Kidney capillary endothelial cell (primary cell): Measurements from ENCODE around the gene PI4KB.
"Not testable (repeated sequence)": the region's sequence is repeated elsewhere in the genome, so short reads cannot be mapped to it uniquely, and the experiment has no call there.

Source experiments
- DNase-seq: peaks from one replicate; pipeline ENCODE4 v3.0.0-alpha.2; 2018; ENCODE audit warnings: low spot score

Gene PI4KB

DNA sequence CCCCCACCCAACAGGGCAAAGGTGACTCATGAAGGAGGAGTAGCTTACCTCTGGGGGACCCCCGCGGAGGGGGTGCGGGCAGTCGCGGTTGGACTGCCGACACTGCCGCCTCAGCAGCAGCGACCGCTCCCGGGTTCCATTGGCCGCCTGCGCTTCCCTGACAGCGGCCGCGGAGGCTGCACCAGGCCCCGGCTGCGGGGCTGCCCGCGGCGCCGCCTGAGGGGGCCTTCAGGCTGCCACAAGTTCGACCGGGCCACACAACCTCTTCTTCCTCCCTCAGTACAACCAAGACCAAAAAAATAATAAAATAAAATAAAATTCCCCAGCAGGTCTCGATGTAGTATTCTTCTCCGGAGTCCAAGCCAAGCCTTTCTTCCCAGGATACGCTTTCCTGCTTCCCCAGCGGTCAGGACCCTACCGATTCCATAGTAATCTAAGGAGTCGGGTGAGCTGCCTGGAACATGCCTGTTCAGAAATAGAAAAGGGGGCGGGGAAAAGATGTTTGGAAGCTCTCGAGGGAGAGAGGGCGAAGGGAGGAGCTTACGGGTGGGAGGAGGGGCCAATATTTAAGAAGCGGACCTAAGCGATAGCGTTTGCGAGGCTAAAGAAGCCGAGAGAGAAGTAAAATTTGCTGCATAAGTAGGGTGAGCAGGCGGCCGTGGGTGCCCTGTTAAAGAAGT is at the start of gene PI4KB:
PI4KB (minus strand) TSS at position 194 of the 680 bp plus-strand sequence. CDS start 10,935 bp downstream, outside the sequence.
- DNase-seq: peak; percentile 99

DNA sequence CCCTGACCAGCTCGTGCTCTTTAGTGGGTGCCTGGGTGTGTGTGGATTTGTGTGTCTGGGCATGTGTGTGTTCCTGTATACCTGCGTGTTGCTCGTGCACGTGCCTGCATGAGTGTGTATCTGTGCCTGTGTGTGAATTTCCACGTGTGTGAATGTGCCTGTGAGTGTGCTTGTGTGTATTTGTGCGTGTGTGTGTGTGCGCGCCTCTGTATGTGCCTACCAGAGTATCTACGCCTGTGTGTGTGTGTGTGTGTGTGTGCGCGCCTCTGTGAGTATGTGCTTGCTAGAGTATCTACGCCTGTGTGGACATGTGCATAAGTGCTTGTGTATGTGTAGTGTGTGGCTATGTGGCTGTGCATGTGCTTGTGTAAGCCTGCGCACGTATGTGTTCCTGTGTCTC is 46.0 kb upstream of the PI4KB start:
- no peak for DNase-seq

DNA sequence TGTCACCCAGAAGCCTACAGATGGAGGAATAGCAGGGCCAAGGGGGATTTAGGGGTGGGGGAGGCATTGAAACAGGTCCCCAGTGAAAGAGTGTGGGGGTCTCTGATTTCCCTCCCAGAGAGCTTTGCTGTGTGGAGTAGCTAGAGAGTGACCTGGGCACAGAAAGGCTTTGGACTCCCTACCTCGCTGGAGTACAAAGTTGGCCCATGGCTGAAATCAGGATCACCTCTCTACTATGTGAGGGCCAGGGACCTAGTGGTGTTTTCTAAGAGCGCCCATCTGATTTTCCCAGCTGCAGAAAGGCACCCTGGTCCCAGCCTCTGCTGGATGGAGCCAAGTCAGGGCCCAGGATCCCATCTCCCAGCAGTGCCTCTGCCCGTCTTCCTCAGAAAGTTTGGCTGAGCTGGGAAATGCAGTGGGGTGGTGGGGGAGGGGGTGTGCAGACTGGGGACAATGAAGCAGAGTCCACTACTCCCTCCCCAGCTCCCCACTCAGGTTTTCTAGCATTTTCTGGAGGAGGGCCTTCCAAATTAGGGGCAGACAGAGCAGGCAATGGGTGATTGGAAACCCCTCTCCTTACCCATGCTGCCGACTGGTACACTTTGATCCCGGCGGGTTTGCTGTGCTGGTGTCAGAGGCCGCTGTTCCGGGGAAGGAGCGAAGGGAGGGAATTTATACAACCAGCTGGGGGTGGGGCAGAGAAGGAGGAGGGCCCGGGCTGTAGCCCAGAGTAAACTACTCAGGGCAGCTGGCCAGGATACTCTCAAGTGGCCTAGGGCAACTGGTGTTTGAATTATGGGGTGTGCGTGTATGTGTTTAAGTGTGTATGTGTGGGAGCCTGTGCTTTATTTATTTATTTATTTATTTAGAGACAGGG is 45.1 kb upstream of the PI4KB start, which contains the start of gene SELENBP1:
SELENBP1 (minus strand) TSS at position 648 of the 877 bp plus-strand sequence; CDS start at position 584, 64 bp downstream.
- no peak for DNase-seq

DNA sequence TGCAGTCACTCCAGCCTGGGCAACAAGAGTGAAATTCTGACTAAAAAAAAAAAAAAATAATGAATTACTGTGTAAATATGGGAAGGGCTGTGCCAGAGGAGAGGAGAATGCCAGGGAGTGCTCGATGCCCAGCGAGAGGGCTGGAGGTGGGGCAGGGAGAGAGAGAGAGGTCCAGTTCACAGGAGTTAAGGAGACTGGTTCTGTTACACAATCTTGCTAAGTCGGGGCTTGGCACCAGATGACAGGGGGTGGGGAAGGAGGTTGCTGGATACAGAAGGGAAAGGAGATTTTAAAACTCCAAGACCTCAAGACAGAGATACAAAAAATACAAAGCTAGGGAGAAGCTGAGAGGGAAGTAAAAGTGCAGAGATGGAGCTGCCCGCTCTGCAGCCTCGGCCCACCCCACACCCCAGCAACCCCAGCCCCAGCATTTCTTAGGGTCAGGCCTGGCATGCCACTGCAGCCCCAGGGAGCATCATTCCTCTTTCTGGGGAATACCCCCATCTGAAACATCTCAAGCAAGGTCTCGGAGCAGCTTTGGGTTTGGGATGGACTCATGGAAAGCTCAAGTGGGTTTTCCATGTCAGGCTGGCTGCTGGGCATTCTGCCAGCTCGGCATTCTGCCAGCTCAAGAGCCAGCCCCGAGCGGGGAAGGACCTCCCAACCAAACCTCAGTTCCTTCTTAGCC is 44.3 kb upstream of the PI4KB start:
- DNase-seq: no peak

DNA sequence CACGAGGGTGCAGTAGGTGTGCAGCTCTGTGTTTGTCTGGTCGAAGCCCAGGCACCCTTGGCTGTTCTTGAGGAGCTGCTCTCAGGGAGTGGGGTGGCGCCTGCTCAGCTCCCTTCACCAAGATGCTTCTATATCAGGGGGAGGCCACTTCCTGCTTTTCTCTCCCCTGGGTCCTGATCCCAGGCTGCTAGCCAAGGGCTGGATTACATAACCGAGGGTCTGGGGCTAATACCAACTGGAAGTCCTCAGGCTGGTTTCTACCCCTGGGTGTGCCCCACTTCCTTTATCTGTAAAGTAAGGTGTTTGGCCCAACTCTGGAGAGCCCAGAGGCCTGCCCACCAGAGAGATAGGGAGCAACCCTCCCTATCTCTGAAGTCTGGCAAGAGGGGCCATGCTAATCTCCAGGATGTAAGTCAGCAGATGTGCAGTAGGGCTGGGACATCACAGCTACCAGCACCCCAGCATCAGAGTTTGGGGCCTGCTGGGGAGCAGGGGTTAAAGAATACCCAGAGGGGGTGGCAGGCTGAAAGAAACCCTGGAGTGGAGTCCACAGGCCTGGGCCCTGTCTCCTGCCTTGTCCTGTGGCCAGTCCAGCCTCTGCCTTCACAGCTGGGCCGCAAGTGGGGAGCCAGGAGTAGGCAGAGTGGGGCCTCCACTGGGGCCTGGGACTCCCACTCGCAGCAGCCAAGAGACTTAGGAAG is 43.1 kb upstream of the PI4KB start:
- DNase-seq: no peak

DNA sequence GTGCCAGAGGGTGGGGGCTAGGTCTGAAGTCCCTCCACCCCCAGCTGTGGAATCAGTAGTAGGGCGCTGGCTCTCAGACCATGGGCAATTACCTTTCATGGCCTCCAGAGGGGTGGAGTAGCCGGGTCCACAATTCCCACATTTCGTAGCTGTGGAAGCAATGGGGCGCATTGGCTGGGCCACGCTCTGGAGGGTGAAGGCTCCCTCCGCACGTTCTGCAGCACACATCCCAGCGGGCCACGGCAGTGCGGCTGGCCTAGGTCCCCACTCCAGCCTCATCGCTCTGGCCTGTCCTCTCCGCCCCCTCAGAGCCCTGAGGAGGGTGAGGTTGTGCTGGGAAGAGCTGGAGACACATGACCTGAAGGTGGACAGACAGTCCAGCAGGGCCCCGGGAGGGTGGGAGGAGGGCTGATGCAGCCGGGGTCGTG is 42.4 kb upstream of the PI4KB start:
- no peak for DNase-seq

DNA sequence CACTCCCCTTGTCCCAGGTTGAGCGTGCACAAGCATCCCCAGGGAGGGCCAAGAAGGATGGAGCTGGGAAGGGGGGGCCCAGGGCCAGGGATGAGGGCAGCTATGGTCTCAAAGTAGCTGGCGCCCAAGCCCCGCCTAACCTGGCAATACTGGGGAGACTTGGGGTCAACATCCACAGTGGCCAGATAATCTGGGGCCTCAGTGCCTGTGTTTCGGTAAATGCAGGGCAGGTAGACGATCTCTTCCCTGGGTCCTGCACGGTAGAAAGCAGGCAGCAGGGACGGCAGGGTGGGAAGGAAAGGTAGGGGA is 42.0 kb upstream of the PI4KB start:
- DNase-seq: no peak

DNA sequence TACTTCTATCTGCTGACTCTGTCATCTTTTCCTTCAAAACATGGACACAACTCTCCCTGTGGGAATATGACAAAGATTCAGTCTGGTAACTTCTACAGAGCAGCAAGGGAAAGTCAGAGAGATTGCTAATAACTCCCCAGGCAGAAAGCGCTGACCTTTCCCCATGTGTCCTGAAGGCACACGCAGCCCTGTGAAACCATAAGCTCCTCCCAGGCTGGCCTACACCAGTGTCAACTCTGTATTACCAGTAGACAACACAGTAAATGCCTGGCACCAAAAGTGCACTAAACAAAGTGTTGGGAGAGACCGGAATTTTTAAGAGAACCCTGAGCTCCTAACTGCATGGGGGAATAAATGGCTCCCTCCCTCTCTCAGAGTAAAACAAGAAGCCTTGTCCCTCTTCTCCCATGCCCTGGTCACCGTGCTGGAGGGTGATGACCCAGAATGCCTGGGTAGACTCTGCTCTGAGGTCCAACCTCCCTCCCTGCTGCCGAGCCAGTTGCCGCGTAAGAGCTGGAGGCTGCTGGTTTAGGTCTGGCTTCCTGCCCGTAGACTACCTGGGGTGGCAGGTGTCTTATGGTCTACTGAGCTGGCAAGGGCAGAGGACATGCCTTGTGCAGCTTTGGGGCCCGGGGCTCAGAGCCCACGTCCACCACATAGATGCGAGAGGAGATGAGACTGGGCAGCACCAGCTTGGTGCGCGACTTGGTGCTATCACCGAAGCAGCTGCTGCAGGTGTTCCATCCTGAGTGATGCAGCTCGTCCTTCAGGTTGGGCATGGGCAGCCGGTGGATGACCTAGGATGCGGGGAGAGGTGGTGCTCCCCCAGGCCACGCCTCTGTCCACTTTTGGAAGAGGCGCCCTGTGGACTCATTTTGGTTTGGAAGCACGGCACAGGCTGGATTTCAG is 41.4 kb upstream of the PI4KB start:
- no peak for DNase-seq

DNA sequence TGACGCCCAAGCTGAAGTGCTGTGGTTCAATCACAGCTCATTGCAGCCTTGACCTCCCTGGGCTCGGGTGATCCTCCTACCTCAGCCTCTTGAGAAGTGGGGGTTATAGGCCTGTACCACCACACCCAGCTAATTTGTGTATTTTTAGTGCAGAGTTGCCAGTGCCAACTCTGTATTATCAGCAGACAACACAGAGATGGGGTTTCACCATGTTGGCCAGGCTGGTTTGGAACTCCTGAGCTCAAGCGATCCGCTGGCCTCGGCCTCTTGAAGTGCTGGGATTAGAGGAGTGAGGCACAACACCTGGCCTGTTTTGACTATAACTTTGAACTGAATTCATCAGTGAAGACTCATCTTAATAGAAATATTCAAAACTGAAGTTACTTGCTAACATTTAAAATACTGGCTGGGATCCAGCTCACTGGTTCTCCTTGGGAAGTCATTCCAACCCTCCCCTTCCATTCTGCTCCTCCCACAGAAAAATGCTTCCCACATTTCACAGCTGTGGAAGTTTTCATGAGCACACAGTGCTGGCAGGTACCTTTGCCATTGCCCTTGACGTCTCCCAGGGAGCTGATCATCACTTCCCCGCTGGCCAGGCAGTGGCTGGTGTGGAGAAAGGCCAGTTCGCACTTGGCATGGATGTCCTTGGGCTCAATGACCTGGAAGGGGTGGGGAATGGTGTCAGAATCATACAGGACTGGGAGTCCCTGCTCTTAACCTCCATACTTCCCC is 40.6 kb upstream of the PI4KB start:
- DNase-seq: no peak

DNA sequence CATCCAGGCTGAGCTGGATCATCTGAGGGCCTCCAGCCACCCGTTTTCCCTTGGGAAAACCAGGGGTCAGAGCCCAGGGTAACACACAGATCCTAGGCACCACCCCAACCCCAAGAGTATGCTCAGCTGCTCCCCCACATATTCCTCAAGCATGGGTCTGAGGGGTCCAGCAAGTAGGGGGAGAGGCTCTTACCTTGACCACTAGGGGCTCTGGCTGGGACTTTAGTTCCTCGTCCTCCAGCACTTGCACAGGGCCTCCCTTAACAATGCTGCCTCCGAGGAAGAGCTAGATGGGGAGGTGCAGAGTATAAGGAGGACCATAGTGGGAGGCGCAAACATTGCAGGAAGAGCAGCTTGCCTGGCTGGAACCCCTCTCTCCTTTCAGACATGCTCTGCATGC is 37.8 kb upstream of the PI4KB start:
- DNase-seq: no peak

DNA sequence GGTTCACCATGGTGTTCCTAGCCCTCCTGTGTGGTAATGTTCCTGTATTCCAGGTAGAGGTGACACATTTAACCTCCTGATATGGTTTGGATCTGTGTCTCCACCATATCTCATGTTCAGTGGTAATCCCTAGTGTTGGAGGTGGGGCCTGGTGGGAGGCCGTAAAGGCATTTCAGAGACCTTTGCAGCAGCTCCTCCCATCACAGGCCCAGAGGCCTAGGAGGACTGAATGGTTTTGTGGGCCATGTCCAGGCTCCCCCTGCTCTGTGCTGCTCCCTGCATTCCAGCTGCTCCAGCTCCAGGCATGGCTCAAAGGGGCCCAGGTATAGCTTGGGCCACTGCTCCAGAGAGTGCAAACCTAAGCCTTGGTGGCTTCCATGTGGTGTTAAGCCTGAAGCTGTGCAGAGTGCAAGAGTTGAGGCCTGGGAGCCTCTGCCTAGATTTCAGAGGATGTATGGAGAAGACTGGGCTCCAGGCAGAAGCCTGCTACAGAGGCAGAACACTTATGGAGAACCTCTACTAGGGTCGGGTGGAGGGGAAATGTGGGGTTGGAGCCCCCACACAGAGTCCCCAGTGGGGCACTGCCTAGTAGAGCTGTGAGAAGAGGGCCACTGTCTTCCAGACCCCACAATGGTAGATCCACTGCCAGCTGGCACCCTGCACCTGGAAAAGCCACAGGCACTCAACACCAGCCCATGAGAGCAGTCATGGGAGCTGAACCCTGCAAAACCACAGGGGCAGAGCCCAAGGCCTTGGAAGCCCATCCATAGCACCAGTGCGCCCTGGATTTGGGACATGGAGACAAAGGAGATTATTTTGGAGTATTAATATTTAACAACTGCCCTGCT is 35.3 kb upstream of the PI4KB start:
- DNase-seq: no peak

DNA sequence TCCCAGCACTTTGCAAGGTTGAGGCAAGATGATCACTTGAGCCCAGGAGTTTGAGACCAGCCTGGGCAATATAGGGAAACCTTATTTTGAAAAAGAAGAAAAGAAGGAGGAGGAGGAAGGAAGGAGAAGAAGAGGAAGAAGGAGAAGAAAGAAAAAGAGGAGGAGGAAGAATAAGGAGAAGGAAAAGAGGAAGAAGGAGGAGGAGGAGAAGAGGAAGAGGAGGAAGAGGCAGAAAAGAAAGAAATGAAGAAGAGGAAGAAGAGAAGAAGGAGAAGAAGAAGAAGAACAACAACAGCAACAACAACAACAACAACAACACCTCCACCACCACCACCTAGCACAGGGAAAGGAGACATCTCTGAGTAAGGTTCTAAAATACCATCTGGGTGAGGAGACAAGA is 34.7 kb upstream of the PI4KB start:
- no peak for DNase-seq

DNA sequence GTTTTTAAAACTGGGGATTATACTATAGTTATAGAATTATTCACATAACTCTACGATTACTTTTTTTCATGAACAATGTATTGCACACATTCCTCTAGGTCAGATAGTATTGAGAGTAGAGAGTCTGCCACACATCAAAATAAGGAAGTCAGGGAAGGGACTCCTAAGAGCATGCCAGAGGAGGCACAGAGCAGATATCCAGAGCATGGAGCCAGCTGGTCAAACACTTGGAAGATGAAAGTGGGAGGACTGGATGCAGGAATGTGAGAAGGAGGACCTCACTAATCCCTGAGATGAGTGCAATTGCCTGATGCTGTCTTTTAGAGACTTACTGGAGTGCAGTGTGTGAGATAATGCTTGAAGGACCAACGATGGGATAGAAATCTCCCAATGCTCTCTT is 29.5 kb upstream of the PI4KB start:
- no peak for DNase-seq

DNA sequence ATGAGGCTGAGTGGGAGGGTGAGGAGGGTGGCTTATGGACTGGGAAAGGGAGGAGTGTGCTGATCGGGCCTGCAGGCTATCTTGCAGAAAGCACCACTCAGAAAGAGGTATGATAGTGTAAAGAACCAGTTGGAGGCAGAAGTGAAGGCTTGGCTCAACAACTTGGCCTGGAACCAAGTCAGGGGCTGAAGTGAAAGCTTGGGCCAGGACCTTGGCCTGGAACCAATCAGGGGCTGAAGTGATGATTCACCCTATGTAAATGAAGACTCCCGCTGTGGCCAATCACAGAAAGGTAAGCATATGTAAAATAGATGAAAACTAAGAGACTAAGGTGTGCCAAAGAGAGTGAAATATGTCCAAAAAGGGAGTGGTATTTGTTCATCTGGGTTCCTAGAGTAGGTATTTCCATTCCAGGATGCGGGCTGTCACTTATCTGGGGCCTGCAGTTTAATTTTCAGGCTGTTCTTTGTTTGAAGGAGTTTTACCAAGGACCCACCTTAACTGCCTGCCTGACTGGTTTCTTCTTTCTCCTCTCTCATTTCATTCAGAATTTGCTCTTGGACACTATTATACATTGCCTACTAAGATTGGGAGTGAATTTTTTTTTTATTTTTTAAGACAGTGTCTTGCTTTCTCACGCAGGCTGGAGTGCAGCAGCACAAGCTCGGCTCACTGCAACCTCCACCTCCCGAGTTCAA is 25.0 kb upstream of the PI4KB start:
- DNase-seq: no peak

DNA sequence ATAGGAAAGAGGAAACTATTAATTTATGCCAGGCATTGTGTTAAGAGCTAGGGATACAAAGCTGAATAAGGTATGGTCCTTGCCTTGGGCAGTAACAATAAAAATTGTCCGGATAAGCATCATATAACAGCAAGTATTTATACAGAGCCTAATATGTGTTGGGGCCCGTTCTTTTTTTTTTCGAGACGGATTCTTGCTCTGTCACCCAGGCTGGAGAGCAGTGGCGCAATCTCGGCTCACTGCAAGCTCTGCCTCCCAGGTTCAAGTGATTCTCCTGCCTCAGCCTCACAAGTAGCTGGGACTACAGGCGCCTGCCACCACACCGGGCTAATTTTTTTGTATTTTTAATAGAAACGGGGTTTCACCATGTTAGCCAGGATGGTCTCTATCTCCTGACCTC is 23.1 kb upstream of the PI4KB start:
- not testable (repeated sequence) for DNase-seq

DNA sequence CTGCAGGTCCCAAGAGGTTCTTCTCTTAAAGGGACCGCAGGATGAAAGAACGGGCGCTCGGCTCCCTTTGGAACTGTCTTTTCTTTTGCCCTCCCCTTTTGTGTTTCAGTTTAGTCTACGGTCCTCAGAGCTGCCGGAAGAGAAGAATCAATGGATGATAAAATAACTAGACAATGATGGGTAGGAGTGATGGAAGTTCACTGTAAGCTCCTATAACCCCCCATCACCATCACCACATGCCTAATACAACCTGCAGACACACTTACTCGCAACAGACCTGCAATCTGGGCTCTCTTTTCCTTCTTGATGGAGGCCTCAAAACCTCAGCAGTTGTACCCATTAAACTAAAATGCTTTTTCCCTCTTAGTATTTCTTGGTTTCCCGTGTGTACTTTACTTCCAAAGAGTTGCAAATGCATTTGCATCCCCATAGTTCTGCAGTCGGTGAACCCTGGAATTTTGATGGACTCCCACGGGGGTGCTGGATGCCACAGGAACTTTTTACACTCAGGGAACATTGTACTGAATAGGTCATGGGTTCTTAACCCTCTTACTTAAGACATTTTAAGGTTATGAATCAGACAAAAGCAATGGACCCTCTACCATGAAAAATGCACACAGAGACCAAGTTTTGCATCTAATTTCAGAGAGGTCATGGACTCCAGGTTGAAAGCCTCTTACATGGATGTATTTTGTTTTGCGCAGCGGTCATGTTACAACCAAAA is 20.5 kb upstream of the PI4KB start:
- DNase-seq: no peak

DNA sequence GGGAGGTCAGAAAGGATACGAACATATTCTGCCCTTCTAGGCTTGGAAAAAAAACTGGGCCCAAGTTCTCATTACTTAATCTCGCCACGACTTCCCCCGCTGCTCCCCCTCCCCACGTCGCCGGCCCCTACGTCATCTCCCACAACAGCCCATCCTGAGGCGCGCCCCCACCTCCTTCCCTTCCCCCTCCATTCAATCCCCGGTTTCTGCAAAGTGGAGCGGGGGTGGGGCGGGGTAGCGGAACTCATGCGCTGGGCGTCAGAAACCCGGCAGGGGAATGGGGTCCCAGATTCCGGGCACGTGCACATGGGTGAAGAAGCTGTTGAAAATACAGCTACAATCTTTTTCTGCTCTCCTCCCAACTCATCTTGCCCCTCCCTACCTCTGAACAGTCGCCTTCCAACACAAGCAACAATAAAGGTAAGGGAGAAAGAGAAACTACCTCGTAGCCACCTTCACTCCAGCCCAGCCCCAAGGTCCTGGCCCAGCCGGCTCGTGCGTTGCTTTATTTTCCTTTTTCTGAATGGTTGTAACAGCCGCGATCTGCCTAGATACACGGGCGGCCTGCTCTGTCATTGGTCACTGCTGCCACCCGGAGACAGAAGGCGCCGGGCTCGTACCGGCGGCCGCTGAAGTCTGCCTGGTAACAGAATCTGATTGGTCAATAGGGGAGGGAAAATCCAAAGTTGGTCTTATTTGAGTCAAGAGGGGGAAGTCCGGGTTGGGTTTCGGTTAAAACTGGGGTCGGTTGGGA is 19.7 kb upstream of the PI4KB start, which contains the start of gene RFX5:
RFX5 (minus strand) TSS at position 484 of the 754 bp plus-strand sequence. CDS start 932 bp downstream, outside the sequence.
- peak; percentile 95 for DNase-seq
